SK-N-SH (cell line): ENCODE results near the gene PKNOX2. TPM values are rescaled to one million over a fixed set of nuclear protein-coding genes. Genes with fewer than 3 reads are reported as not detected.

ENCODE experiments used
- CTCF ChIA-PET: fragments of 300-600, 350-600 bp; formaldehyde crosslinking; extraction: SDS; loops from one replicate; lab custom pipeline; 2021; lab: Yijun Ruan, JAX
- POLR2A ChIA-PET: fragments of 350-600 bp; sonication (Branson Sonifier 250); formaldehyde crosslinking; extraction: SDS; loops from one replicate; lab custom pipeline; 2020; ENCODE audit warnings: antibody characterized with exemption, inconsistent platforms; lab: Yijun Ruan, JAX
- DNase-seq: peaks from one replicate; pipeline ENCODE4 v3.0.0; 2012
- H2AFZ ChIP-seq: fragments of 200-600 bp; sonication (generic); 2 replicates; pipeline ENCODE4 v1.8.1; 2016; ENCODE audit warnings: antibody characterized with exemption, mild to moderate bottlenecking, low read depth
- H3F3A ChIP-seq: fragments of 200-600 bp; sonication (generic); replicated peaks from 2 replicates; pipeline ENCODE3; 2016; ENCODE audit warnings: antibody characterized with exemption, mild to moderate bottlenecking; ENCODE audit not compliant: insufficient read depth
- H3K27ac ChIP-seq, 2 experiments: fragments of 200-500 bp in 1 of 2; fragments of 200-600 bp in 1 of 2; sonication (Bioruptor generic) in 1 of 2; sonication (generic), shearing (Covaris generic) in 1 of 2; 2 replicates each; pipeline versions ENCODE4 v1.5.1 to v1.6.1; 2014 to 2016; ENCODE audit warnings: low read depth in 2 of 2, inconsistent platforms in 1 of 2, low read length in 1 of 2, mild to moderate bottlenecking in 1 of 2, mixed read lengths in 1 of 2
- H3K27me3 ChIP-seq: fragments of 200-600 bp; sonication (generic), shearing (Covaris generic); 2 replicates; pipeline ENCODE4 v1.6.1; 2016; ENCODE audit warnings: mixed run types; ENCODE audit not compliant: insufficient read depth
- H3K36me3 ChIP-seq, 2 experiments: fragments of 200-500 bp in 1 of 2; fragments of 200-600 bp in 1 of 2; sonication (Bioruptor generic) in 1 of 2; sonication (generic) in 1 of 2; replicated peaks in 1 of 2; 2 replicates each; pipeline versions ENCODE3 to v1.5.1; 2014 to 2016; ENCODE audit warnings: low read length in 1 of 2, mild to moderate bottlenecking in 1 of 2; ENCODE audit not compliant: insufficient read depth in 2 of 2, control insufficient read depth in 1 of 2
- H3K4me1 ChIP-seq, 2 experiments: fragments of 200-500 bp in 1 of 2; fragments of 200-600 bp in 1 of 2; sonication (Bioruptor generic) in 1 of 2; sonication (generic), shearing (Covaris generic) in 1 of 2; 2 replicates each; pipeline versions ENCODE4 v1.5.1 to v1.6.1; 2014 to 2016; ENCODE audit warnings: low read depth in 1 of 2, low read length in 1 of 2, mixed run types in 1 of 2; ENCODE audit not compliant: insufficient read depth in 2 of 2, control insufficient read depth in 1 of 2
- H3K4me2 ChIP-seq: fragments of 200-600 bp; sonication (generic), shearing (Covaris generic); 2 replicates; pipeline ENCODE4 v1.6.1; 2017; ENCODE audit warnings: mixed run types
- H3K4me3 ChIP-seq, 2 experiments: fragments of 200-500 bp in 1 of 2; fragments of 200-600 bp in 1 of 2; sonication (Bioruptor generic) in 1 of 2; sonication (generic), shearing (Covaris generic) in 1 of 2; 2 replicates each; pipeline versions ENCODE4 v1.5.1 to v1.8.1; 2014 to 2016; ENCODE audit warnings: low read depth in 2 of 2, inconsistent platforms in 1 of 2, low read length in 1 of 2, mild to moderate bottlenecking in 1 of 2, mixed read lengths in 1 of 2, moderate library complexity in 1 of 2
- H3K79me2 ChIP-seq: fragments of 200-600 bp; sonication (generic); 2 replicates; pipeline ENCODE4 v1.8.1; 2017; ENCODE audit warnings: mild to moderate bottlenecking; ENCODE audit not compliant: insufficient read depth
- H3K9ac ChIP-seq: fragments of 200-600 bp; sonication (generic); 2 replicates; pipeline ENCODE4 v1.6.1; 2017; ENCODE audit warnings: mixed run types
- H3K9me2 ChIP-seq: fragments of 200-600 bp; sonication (generic); 2 replicates; pipeline ENCODE4 v1.6.1; 2017; ENCODE audit warnings: mixed run types
- H3K9me3 ChIP-seq: fragments of 200-600 bp; sonication (generic); 2 replicates; pipeline ENCODE4 v1.6.1; 2017; ENCODE audit warnings: mixed run types, mild to moderate bottlenecking, moderate library complexity
- H4K20me1 ChIP-seq: fragments of 200-600 bp; sonication (generic); 2 replicates; pipeline ENCODE4 v1.6.1; 2017; ENCODE audit warnings: mild to moderate bottlenecking, mixed run types; ENCODE audit not compliant: insufficient read depth
- CTCF ChIP-seq: fragments of 200-600 bp; sonication (generic); IDR thresholded peaks from 2 replicates; pipeline ENCODE4 v1.6.1; 2017; ENCODE audit warnings: antibody characterized with exemption, mild to moderate bottlenecking, moderate library complexity
- ELF1 ChIP-seq: IDR thresholded peaks from 2 replicates; pipeline ENCODE4 v1.4.0; 2012
- EP300 ChIP-seq, 2 experiments: IDR thresholded peaks; 2 replicates each; pipeline versions ENCODE4 v1.4.0 to v1.6.1; 2012; ENCODE audit warnings: borderline replicate concordance in 1 of 2, low read depth in 1 of 2, low read length in 1 of 2
- FOSL2 ChIP-seq: IDR thresholded peaks from 2 replicates; pipeline ENCODE4 v1.4.0; 2012; ENCODE audit warnings: low read depth, mild to moderate bottlenecking, moderate library complexity, borderline replicate concordance
- GABPA ChIP-seq: IDR thresholded peaks from 2 replicates; pipeline ENCODE4 v1.4.0; 2012; ENCODE audit warnings: low read depth, mild to moderate bottlenecking
- GATA2 ChIP-seq: sonication (generic); formaldehyde crosslinking; IDR thresholded peaks from 2 replicates; pipeline ENCODE4 v1.5.0; 2020; ENCODE audit warnings: mild to moderate bottlenecking, missing genetic modification reagents
- MEF2A ChIP-seq: IDR thresholded peaks from 2 replicates; pipeline ENCODE4 v1.4.0; 2012; ENCODE audit warnings: low read depth, borderline replicate concordance
- NFIC ChIP-seq: IDR thresholded peaks from 2 replicates; pipeline ENCODE4 v1.4.0; 2012; ENCODE audit warnings: borderline replicate concordance
- NRF1 ChIP-seq: IDR thresholded peaks from 2 replicates; pipeline ENCODE4 v1.6.1; 2012; ENCODE audit warnings: low read depth, mild to moderate bottlenecking, low read length
- PBX3 ChIP-seq: IDR thresholded peaks from 2 replicates; pipeline ENCODE4; 2012
- RCOR1 ChIP-seq: fragments of 150-350 bp; IDR thresholded peaks from 2 replicates; pipeline ENCODE4 v1.6.1; 2017; ENCODE audit warnings: antibody characterized with exemption, low read length
- RFX5 ChIP-seq: IDR thresholded peaks from 2 replicates; pipeline ENCODE4 v1.6.1; 2012; ENCODE audit warnings: mild to moderate bottlenecking, improper control_type of control experiment, low read length
- RXRA ChIP-seq: IDR thresholded peaks from 2 replicates; pipeline ENCODE4 v1.4.0; 2012; ENCODE audit warnings: low read depth, mild to moderate bottlenecking, borderline replicate concordance
- TAF1 ChIP-seq: IDR thresholded peaks from 2 replicates; pipeline ENCODE4 v1.6.1; 2012; ENCODE audit warnings: low read depth, mild to moderate bottlenecking, low read length, moderate library complexity, borderline replicate concordance
- TEAD4 ChIP-seq: IDR thresholded peaks from 2 replicates; pipeline ENCODE4 v1.4.0; 2012; ENCODE audit warnings: mild to moderate bottlenecking, borderline replicate concordance; ENCODE audit not compliant: insufficient read depth
- YY1 ChIP-seq: IDR thresholded peaks from 2 replicates; pipeline ENCODE4 v1.4.0; 2012; ENCODE audit warnings: low read depth, mild to moderate bottlenecking
- WGBS: methylation state at CpG from one replicate; pipeline ENCODE4 v1.1.6; 2017; ENCODE audit warnings: low lambda C conversion rate; 5-methylcytosine and 5-hydroxymethylcytosine counted together
- polyA plus RNA-seq, 3 experiments: library from polyadenylated mRNA; depleted of rRNA; stranded (reverse); fragments of >200 nt; gene quantifications; 2 replicates each; pipeline ENCODE4 v1.2.3, GENCODE V29; 2012
- TF ChIP-seq, protein P1 (sequence below): IDR thresholded peaks from 2 replicates; pipeline ENCODE4 v1.4.0; 2012; ENCODE audit warnings: low read depth, borderline replicate concordance
- TF ChIP-seq, protein P2 (sequence below): fragments of 150-350 bp; IDR thresholded peaks from 2 replicates; pipeline ENCODE4 v1.6.1; 2016; ENCODE audit warnings: mild to moderate bottlenecking, low read depth, low read length
- TF ChIP-seq, protein P3 (sequence below): IDR thresholded peaks from 2 replicates; pipeline ENCODE4 v1.4.0; 2012; ENCODE audit warnings: low read depth, borderline replicate concordance

The PKNOX2 gene
- polyA plus RNA-seq, 1 of the 3 experiments (the other 2 are of a cell fraction) = 0.02 TPM

- no peak overlapping the region for H3K4me2 ChIP-seq
- DNase-seq = no peak
- no peak overlapping the region for H3K9ac ChIP-seq
- H3K27ac ChIP-seq = no peak overlapping the region
- H3K36me3 ChIP-seq = no peaks in the 10 kb centered on the region
- H3F3A ChIP-seq = no peaks in the 10 kb centered on the region
- H3K4me3 ChIP-seq = no peak overlapping the region
- H3K27me3 ChIP-seq = no peaks in the 10 kb centered on the region; the same call in 1 of the 2 replicates
- H2AFZ ChIP-seq = no peak overlapping the region
- CTCF ChIA-PET = interaction anchor here (1.6 to 1.7 kb wide), 2 partner anchors 10 to 95 kb away, joined by 5 to 7 read pairs; no protein-coding TSS in a partner anchor
- no peaks in the 10 kb centered on the region for H3K9me3 ChIP-seq
- H3K4me1 ChIP-seq = no peaks in the 10 kb centered on the region
- no peaks in the 10 kb centered on the region for H4K20me1 ChIP-seq
- 63% methylated on average over 12 of the region's 17 CpGs for WGBS
- TF ChIP-seq TAF1 (no peak), FOSL2 (no peak), NRF1 (no peak), ELF1 (no peak), CTCF (no peak), RFX5 (no peak)
- TF ChIP-seq, protein P1, sequence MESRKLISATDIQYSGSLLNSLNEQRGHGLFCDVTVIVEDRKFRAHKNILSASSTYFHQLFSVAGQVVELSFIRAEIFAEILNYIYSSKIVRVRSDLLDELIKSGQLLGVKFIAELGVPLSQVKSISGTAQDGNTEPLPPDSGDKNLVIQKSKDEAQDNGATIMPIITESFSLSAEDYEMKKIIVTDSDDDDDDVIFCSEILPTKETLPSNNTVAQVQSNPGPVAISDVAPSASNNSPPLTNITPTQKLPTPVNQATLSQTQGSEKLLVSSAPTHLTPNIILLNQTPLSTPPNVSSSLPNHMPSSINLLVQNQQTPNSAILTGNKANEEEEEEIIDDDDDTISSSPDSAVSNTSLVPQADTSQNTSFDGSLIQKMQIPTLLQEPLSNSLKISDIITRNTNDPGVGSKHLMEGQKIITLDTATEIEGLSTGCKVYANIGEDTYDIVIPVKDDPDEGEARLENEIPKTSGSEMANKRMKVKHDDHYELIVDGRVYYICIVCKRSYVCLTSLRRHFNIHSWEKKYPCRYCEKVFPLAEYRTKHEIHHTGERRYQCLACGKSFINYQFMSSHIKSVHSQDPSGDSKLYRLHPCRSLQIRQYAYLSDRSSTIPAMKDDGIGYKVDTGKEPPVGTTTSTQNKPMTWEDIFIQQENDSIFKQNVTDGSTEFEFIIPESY = no peak
- no peaks in the 10 kb centered on the region for H3K79me2 ChIP-seq
- POLR2A ChIA-PET = no interaction called here
- H3K9me2 ChIP-seq = no peaks in the 10 kb centered on the region
Observed at GRCh38 chr11:125250318-125251213, 86.0 kb downstream of the PKNOX2 start.

DNA sequence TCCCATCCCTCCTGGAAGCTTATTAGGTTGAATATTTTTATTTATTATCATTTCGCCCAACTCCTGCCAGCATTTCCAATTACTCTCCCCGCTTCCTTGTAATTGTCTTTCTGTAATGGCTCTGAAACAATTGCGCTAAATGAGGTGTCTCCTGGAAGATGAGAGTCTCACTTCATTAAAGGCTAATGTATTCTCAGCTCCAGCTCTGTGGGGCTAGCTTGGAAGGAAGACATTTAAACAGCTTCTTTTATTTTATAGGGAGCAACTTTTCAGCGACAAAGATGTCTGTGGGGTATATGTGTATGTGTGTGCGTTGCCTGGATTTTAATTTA lies 86.6 kb downstream of the PKNOX2 start:
- Histone ChIP-seq H3K4me1 (no peaks in the 10 kb centered on the region), H4K20me1 (no peaks in the 10 kb centered on the region), H2AFZ (no peak overlapping the region), H3K4me2 (no peak overlapping the region), H3K79me2 (no peaks in the 10 kb centered on the region), H3K9me2 (no peaks in the 10 kb centered on the region), H3K27ac (no peak overlapping the region), H3K27me3 (no peaks in the 10 kb centered on the region; the same call in 1 of the 2 replicates), H3F3A (no peaks in the 10 kb centered on the region), H3K4me3 (no peak overlapping the region), H3K9me3 (no peaks in the 10 kb centered on the region), H3K9ac (no peak overlapping the region), H3K36me3 (no peaks in the 10 kb centered on the region)
- POLR2A ChIA-PET = interaction anchor here (0.5 kb wide), 1 partner anchor 14 kb away, joined by 3 read pairs; no protein-coding TSS in a partner anchor
- no peak for DNase-seq
- 66% methylated on average over 5 of the region's 5 CpGs for WGBS
- TF ChIP-seq, protein P2, sequence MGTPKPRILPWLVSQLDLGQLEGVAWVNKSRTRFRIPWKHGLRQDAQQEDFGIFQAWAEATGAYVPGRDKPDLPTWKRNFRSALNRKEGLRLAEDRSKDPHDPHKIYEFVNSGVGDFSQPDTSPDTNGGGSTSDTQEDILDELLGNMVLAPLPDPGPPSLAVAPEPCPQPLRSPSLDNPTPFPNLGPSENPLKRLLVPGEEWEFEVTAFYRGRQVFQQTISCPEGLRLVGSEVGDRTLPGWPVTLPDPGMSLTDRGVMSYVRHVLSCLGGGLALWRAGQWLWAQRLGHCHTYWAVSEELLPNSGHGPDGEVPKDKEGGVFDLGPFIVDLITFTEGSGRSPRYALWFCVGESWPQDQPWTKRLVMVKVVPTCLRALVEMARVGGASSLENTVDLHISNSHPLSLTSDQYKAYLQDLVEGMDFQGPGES = no peak
- TF ChIP-seq GATA2 (CRISPR knock-in tag) (no peak), RCOR1 (no peak), NFIC (no peak), RXRA (no peak), TEAD4 (no peak), GABPA (no peak), PBX3 (no peak), ELF1 (no peak), EP300 (IDR thresholded peaks at IDR 0.05; ENCODE audit: borderline replicate concordance in 1 of 2, low read depth in 1 of 2, low read length in 1 of 2) (no peak), MEF2A (no peak), YY1 (no peak), RFX5 (no peak)
- TF ChIP-seq, protein P3, sequence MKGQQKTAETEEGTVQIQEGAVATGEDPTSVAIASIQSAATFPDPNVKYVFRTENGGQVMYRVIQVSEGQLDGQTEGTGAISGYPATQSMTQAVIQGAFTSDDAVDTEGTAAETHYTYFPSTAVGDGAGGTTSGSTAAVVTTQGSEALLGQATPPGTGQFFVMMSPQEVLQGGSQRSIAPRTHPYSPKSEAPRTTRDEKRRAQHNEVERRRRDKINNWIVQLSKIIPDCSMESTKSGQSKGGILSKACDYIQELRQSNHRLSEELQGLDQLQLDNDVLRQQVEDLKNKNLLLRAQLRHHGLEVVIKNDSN = no peak
- CTCF ChIA-PET = interaction anchor here (1.6 to 1.7 kb wide), 3 partner anchors 9 to 94 kb away, joined by 4 to 7 read pairs (median 5); no protein-coding TSS in a partner anchor
